ENCODE results near the gene GAREM1.
"Not testable (repeated sequence)": the region's sequence is repeated elsewhere in the genome, so short reads cannot be mapped to it uniquely, and the experiment has no call there.

The GAREM1 gene

DNA sequence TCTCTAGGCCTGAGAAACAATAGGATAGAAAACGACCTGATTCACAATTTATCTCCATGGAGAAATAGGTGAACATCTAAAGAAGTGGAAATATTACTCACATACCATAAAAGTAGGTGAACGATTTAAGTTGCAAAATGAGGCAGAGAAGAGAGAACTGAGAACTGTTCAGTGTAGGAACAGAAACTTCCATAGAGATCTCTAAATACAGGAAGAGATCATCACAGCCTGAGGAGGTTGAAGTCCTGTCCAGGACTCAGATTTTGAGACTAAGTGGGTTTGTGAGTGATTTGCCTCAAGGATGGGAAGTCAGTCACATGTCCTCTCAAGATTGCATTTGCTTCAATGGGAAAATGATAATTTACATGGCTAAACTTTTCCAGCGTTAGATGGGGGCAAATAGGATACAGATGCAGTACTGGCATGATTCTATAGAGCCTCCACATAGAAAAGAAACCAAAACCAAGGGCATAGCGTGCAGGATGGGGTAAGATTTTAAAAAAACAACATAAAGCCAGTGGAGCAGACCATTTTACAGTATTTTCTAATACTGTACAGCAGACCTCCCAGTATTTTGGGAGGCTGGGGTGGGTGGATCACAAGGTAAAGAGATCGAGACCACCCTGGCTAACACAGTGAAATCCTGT, 212.0 kb downstream of the GAREM1 start:
- DNase-seq (ENCODE audit: low read depth, low spot score): no peak

DNA sequence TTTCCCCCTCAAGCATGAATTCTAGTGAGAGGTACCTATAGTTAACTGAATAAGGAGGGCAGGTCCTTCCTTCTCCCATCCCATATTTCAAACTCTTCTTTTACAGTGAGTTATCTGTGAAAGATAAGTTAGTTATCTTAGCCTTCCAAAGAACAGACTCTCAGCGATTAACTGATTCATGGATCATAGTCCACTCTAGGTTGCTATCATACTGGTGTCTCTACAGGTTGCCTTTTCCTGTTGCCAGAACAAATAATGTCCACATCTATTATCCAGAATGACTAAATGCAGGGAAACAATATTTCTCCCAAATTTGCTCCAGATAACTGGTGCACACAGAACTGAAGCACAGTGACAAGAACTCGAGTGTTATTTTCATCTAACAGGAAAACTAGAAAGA, 212.5 kb downstream of the GAREM1 start:
- no peak for DNase-seq (ENCODE audit: low read depth, low spot score)

DNA sequence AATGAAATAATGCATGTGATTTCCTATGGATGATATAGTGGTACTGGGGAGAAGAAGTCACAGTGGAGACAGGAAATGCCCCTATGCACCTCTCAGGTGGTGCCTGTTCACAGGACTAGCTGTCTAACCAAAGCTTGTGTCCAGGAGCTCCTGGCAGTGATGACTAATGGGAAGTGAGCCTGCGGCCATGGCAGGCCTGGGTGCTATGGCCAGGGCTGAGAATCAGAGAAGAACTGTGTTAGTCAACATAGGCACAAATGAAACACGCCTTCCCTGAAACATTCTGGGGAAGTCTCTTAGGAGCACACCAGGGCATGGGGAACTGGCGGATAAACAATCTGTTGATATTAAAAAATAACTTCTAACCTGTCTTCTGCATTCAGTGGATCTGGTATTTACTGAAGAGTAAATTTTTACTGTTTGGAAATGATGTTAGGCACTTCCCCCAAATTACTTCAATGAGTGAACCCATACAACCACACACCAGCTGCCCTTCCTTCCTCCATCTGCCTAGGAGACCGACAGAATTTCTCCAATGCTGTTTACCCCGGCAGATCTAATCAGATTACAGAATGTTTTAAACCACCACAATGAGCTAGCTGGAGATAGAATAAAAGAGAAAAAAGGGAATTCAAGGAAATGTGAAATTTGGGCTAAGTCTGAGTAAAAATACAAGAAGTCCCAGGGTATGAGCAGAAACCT, 213.4 kb downstream of the GAREM1 start:
- no peak for DNase-seq (ENCODE audit: low read depth, low spot score)

DNA sequence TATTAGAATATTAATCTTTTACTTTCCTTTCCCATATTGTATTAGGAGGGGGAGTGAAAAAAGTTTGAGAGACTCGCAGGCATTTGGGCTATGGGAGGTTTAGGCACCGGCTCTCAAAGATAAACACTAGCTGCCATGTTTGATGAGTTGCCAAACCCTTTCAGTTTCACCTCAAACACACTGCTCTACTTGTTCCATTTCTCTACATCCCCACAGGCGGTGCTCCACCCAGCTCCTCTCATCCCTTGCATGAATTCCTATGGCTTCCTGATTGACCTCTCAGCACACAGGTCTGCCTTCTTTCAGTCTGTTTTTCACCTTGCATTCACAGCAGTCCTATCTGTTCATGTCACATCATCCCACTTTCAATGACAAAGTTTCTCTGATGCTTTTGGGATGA, 215.1 kb downstream of the GAREM1 start:
- DNase-seq (ENCODE audit: low read depth, low spot score): no peak

DNA sequence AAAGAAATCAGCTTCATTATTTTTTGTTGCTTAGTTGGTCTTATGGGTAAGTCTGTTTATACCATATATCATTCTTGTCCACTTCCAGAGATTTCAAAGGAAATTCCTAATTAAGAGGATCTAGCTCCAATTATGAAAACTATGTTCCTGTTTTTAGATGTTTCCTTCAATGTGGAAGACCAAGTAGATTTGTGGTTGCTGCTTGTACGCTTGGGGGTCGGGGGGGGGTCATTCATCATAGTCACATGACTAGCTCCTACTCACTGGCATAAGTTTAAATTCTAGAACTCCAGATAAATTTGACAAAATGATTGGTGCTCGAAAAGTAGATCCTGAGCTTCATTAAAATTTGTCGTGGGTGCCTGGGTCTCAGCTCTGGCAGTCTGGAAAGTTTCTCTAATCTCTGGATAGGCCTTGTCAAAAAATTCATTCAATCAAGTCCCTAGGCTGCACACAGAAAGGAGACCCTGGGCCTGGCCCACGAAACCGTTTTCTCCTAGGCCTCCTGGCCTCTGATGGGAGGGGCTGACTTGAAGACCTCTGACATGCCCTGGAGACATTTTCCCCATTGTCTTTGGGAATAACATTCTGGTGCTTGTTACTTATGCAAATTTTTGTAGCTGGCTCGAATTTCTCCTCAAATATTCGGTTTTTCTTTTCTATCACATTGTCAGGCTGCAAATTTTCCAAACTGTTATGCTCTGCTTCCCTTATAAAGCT, 218.4 kb downstream of the GAREM1 start:
- no peak for DNase-seq (ENCODE audit: low read depth, low spot score)

DNA sequence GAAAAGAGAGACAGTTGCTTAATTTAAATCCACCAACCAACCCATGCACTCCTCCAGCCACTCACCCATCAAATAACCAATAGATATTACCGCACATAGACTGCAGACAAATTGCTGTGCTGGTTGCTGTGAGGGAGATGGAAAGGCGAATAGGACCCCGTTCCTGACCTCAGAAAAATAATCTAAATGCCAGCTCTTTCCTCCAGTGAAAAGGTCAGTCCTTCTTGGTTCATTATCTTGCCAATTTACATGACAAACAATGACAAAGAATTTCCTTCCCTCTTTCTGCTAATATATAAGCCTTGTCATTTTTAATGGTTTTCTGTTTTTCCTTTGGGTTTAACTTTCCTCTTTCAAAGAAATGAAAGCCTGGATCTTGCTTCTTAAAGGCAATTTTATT, 219.2 kb downstream of the GAREM1 start:
- no peak for DNase-seq (ENCODE audit: low read depth, low spot score)

DNA sequence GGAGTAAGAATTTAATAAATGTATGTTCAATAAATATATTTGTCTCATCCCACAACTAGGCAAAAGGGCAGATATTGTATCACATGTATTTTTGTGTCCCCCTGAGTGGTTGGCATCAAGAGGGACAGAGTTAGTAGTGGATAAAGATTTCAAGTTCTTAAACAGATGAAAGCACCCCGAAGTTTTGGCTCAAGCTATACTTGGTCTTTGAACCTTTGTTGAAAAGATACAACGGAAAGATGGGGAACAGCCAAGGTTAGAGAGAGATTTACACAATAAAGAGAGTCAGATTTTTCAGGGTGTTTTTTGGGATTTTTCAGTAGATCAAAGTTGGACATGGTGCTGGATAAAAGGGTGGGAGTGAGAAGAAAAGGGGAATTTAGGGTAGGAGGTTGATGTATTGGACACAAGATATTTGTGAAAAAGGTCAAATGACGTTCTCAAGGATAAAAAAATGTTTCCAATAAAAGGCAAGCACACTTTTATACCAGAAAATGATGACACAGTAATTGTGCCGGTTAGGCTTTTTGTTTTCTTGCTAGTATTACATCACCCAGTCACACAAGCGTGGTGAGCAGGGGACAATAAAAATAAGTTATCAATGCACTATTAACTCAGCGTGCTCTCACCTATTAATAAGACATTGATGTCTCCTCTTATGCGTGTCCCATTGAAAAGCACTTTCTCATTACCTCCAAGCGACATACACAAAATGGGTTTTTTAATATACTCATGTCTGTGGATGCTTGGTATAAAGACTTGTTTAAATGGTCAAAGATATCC, 221.3 kb downstream of the GAREM1 start:
- DNase-seq (ENCODE audit: low read depth, low spot score): no peak

DNA sequence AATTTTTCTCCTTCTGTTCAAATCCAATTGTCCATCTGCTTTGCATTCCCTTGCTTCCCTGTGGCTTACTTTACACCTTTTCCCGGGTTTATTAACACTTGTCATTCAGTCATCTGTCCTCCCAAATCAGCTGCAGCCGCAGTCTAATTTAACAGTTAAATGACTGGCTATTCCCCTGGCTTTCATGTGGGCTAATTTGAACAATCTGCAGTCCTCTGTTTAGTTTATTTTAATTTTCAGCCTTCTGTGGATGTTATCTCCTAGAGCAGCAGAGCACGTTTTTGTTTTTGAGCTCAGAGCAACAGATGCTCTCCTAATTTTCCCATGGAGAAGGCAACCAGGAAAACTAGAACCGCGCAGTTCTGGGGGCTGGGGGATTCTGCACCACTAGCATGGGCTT, 225.8 kb downstream of the GAREM1 start:
- DNase-seq (ENCODE audit: low read depth, low spot score): no peak

DNA sequence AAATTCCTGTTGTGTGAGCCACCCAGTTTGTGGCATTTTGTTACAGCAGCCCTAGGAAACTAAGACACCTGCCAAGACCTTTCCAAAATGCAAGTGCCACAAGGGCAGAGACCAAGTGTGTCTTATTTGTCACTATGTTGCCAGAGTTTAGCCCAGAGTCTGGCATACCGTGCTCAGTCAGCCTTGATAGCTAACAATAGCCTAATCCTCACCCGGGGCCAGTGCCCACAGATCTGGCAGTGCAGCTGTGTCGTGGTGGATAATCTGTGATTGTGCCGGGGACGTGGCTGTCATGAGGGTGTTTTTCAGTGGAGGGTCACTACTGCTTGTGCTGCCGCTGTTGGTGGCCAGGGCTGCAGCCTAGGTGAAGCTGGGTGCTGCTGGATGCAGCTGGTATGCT, 227.3 kb downstream of the GAREM1 start:
- DNase-seq (ENCODE audit: low read depth, low spot score): no peak

DNA sequence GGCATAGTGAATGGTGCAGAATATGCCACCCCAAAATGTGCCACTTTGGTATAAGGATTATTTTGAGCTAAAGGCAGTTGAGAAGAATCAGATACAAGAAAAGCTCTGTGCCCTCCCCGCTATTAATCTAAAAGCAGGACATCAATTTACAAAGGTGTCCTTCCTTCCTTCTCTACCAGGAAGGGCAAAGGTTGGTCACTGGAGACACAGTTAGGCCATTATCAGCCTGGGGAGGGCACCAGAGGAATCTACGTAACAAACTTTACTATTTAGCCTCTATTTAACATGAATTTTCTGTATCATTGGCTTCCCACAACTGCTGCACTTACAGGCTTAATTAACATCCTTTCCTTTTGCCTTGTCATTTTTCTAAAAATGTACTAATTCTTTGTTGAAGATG, 228.3 kb downstream of the GAREM1 start:
- DNase-seq (ENCODE audit: low read depth, low spot score): no peak

DNA sequence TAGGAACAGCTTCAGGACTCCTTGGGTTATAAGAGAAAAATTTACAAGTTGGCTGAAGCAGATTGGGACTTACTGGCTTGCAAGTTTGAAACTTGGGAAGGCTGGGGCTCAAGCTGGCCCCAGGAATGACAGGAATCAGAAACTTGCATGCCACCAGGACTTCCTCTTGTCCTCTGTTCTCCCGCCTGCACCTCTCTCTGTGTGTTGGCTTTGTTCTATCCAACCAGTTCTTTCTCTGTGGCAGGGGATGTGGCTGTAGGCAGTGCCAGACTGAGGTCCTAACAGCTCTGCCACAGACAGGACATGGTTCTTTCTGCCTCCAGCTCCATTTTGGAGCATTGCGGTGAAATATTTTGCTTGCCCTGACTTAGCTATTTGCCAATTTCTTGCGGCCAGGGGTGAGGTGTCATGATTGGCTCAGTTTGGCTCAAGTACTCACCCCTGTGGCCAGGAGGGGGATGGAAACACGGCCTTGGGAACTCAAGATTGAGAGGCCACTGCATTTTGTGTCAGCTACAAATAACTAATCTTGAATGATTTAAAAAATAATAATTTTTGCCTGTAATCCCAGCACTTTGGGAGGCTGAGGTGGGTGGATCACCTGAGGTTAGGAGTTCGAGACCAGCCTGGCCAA, 231.9 kb downstream of the GAREM1 start:
- no peak for DNase-seq (ENCODE audit: low read depth, low spot score)

DNA sequence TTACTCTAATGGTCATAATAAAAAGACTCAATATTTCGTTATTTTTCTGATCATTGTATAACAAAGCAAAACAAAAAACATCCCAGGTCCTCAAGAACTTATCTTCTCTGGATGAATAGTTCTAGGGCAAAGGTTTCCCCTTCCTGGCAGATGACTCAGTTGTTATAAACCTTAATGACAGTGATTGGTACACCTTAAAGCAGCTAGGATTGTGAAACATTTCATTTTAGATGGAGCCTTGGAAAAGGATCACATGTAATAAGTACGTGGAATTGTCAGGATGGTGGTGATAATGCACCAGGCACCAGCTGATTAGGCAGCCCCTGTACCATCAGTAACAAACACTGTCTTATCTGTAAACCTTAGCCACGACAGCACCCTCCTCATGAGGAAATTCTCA, 233.6 kb downstream of the GAREM1 start:
- no peak for DNase-seq (ENCODE audit: low read depth, low spot score)

DNA sequence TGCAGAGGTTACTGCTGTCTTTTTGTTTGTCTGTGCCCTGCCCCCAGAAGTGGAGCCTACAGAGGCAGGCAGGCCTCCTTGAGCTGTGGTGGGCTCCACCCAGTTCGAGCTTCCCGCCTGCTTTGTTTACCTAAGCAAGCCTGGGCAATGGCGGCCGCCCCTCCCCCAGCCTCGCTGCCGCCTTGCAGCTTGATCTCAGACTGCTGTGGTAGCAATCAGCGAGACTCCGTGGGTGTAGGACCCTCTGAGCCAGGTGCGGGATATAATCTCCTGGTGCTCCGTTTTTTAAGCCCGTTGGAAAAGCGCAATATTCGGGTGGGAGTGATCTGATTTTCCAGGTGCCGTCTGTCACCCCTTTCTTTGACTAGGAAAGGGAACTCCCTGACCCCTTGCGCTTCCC, 237.3 kb downstream of the GAREM1 start:
- not testable (repeated sequence) for DNase-seq (ENCODE audit: low read depth, low spot score)

DNA sequence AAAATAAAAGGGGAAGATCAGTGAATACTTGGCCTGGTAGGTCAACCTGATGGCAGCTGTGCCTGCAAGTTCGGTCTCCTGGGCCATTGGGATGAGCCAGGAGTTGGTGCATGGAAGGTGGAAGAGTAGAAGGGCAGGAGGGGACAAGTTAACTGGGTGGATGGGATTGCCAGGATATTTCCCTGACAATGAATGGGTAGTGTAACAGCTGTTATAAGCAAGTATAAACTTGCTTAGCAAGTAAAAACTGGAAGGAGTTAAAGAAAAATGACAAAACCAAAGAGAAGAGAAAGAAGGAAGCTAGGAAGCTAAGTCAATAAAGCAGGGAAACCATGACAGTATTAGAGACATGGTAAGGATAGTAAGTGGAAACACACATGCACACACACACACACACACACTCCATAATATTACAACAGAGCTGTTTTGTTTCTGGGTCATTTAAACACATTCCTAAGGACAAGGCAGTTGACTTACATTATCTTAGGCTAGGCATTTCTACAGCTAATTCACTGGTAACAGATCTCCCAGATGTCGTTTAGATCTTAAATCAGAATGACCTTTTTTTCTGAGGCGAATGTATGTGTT, 251.2 kb downstream of the GAREM1 start:
- no peak for DNase-seq (ENCODE audit: low read depth, low spot score)

DNA sequence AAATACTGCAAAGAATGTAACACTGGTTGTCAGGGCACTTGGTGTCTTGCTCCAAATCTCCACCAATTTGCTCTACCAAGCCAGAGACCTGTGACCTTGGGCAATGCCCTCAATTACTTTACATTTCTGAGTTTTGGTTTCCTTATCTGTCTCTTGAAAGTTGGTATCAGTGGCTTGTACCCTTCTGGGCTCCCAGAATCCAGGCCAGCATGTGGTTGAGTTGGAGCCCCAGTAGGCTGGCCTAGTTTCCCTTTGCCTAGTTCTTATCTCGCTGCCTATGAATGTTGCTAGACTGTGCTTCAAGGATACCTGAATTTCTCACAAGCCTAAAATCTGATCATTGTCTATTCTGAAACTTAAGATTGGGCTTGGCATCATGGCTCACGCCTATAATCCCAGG, 254.3 kb downstream of the GAREM1 start:
- no peak for DNase-seq (ENCODE audit: low read depth, low spot score)

DNA sequence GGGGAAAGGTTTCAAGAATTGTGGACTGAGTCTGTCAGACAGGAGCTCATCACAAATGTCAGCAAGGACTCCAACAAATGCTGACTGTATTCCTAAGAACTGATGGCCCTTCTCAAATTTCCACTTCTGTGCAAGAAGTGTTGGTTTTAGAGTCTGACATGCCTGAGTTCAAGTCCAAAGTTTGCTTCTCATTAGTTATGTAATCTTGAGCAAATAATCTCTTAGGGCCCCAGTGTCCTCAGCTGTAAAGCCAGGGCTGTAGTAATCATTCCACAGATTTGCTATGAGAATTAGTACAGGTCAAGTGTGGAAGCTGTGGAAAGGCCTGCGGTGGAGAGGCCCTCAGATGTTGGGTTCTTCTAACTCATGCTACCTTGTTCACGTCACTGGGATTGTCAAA, 257.0 kb downstream of the GAREM1 start:
- no peak for DNase-seq (ENCODE audit: low read depth, low spot score)
